Esophagus muscularis mucosa (tissue), 4 donors: ENCODE measurements around the gene GJA1.

Source experiments
- CTCF ChIP-seq, 3 experiments: fragments of 200-600 bp in 2 of 3; fragments of 450-650 bp in 1 of 3; sonication (generic) in 2 of 3; IDR thresholded peaks; one replicate each; pipeline ENCODE4 v1.5.1; 2017 to 2019; ENCODE audit warnings: antibody characterized with exemption in 3 of 3, mild to moderate bottlenecking in 2 of 3, moderate library complexity in 1 of 3
- EP300 ChIP-seq: sonication (generic); formaldehyde crosslinking; IDR thresholded peaks from one replicate; pipeline ENCODE4 v1.6.1; 2017; ENCODE audit warnings: antibody characterized with exemption
- POLR2A ChIP-seq: fragments of 450-650 bp; IDR thresholded peaks from one replicate; pipeline ENCODE4 v1.6.1; 2017; ENCODE audit warnings: antibody characterized with exemption, moderate library complexity, mild to moderate bottlenecking, low read depth
- POLR2AphosphoS5 ChIP-seq, 2 donors: sonication (generic); formaldehyde crosslinking; IDR thresholded peaks; one replicate each; pipeline ENCODE4 v1.6.1; 2017; ENCODE audit warnings: antibody characterized with exemption in 2 of 2

- TF ChIP-seq CTCF (IDR thresholded peaks at IDR 0.05) = no peak
- TF ChIP-seq POLR2A = no peak
- no peak for TF ChIP-seq EP300
- no peak for TF ChIP-seq POLR2AphosphoS5 (IDR thresholded peaks at IDR 0.05)
Measured at GRCh38 chr6:121441477-121441876, 6.0 kb downstream of the GJA1 start.
